Activated T-cell treated with anti-CD3 and anti-CD28 coated beads for 4 hours (primary cell): ENCODE results near the gene KAT6B.

ENCODE experiments used
- DNase-seq: peaks from one replicate; pipeline ENCODE4 v3.0.0-alpha.2; 2020

Gene KAT6B

DNA sequence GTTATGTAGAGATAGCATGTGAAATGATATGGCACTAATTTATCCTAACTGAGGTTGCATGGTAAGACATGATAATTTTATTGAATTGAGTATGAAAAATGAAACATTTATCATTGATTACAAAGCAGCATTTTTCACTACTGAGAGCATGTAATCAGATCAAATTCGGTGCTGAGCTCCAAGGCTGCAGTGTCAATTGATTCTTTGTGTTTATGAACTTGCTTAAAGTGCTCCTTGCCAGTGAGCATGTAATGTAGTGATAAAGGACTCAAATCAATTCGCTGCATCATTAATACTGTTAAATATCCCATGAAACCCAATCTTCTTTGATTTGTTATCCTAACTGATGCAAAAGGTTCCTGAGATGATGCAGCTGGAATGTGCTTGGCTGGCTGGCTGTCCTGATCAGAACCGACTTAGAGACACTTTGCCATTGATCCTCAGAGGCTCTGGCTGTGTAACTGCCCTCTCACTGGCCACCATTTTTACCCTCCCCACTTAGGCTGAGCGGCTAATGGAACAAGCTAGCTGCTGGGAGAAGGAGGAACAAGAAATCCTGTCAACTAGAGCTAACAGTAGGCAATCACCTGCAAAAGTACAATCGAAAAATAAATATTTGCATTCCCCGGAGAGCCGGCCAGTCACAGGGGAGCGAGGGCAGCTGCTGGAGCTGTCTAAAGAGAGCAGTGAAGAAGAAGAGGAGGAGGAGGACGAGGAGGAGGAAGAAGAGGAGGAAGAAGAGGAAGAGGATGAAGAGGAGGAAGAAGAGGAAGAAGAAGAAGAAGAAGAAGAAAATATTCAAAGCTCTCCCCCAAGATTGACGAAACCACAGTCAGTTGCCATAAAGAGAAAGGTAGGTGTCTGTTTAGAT lies 195.2 kb downstream of the KAT6B start:
- no peak for DNase-seq

DNA sequence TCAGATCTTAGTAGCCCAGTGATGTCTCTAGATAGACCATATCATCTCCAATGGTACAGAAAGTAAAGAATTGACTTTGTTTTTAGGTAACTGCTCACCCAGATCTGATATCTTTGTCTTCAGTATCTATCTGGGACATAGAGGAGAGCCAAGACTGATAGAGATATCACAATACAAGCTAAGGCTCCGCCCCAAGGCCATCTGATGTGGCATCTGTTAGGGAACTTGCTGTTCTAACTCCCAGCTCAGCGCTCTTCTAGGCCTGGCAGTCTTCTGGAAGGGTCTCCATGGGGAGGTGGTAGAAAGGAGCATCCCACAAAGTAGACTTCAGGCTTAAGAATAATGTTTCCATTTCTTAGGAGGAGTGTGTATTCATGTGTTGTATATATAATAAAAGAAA lies 196.7 kb downstream of the KAT6B start:
- DNase-seq = no peak

DNA sequence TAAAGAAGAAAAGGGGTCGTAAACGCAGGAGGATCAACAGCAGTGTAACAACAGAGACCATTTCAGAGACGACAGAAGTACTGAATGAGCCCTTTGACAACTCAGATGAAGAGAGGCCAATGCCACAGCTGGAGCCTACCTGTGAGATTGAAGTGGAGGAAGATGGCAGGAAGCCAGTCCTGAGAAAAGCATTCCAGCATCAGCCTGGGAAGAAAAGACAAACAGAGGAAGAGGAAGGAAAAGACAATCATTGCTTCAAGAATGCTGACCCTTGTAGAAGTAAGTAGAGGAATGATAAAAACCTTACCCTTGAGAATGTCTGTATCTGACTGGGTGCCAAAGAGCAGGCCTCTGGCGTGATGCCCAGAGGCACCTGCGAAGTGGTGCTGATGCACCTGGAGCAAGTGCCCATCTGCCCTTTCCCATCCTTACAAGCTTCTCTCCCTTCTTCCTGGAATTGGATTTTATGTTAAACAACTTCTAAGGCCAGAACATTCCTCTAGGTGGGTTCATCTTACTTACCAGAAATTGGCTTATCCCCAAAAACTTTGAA lies 198.6 kb downstream of the KAT6B start:
- no peak for DNase-seq

DNA sequence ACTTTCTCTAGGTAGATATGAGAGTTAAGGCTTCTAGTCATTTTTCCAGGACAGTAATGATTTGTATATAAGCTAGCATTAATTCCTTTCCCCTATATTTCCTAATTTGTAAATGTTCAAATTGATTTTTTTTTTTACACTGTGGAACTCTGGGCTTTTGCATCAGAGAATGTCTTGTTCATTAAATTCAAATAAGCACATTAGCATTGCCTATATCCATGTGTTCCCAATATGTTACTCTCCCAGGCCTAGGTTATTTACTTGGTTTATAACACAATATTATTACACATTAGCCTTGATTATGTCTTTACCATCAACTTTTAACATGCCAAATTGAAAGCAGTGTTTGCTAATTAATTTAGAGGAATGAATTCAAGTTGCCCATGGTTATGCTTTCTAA lies 201.6 kb downstream of the KAT6B start:
- no peak for DNase-seq

DNA sequence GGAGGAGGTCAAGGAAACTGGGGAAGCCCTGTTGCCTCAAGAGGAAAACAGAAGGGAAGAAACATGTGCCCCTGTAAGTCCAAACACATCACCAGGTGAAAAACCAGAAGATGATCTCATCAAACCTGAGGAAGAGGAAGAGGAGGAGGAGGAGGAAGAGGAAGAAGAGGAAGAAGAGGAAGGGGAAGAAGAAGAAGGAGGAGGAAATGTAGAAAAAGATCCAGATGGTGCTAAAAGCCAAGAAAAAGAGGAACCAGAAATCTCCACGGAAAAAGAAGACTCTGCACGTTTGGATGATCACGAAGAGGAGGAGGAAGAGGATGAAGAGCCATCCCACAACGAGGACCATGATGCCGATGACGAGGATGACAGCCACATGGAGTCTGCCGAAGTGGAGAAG lies 202.3 kb downstream of the KAT6B start:
- no peak for DNase-seq

DNA sequence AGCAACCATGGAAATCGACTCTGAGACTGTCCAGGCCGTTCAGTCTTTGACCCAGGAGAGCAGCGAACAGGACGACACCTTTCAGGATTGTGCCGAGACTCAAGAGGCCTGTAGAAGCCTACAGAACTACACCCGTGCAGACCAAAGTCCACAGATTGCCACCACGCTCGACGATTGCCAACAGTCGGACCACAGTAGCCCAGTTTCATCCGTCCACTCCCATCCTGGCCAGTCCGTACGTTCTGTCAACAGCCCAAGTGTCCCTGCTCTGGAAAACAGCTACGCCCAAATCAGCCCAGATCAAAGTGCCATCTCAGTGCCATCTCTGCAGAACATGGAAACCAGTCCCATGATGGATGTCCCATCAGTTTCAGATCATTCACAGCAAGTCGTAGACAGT lies 203.0 kb downstream of the KAT6B start:
- no peak for DNase-seq

DNA sequence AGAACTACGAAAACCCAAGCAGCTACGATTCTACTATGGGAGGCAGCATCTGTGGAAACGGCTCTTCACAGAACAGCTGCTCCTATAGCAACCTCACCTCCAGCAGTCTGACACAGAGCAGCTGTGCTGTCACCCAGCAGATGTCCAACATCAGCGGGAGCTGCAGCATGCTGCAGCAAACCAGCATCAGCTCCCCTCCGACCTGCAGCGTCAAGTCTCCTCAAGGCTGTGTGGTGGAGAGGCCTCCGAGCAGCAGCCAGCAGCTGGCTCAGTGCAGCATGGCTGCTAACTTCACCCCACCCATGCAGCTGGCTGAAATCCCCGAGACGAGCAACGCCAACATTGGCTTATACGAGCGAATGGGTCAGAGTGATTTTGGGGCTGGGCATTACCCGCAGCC lies 203.5 kb downstream of the KAT6B start:
- no peak for DNase-seq

DNA sequence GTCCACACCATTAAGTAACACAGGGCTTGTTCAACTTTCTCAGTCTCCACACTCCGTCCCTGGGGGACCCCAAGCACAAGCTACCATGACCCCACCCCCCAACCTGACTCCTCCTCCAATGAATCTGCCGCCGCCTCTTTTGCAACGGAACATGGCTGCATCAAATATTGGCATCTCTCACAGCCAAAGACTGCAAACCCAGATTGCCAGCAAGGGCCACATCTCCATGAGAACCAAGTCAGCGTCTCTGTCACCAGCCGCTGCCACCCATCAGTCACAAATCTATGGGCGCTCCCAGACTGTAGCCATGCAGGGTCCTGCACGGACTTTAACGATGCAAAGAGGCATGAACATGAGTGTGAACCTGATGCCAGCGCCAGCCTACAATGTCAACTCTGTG lies 204.0 kb downstream of the KAT6B start:
- DNase-seq = no peak

DNA sequence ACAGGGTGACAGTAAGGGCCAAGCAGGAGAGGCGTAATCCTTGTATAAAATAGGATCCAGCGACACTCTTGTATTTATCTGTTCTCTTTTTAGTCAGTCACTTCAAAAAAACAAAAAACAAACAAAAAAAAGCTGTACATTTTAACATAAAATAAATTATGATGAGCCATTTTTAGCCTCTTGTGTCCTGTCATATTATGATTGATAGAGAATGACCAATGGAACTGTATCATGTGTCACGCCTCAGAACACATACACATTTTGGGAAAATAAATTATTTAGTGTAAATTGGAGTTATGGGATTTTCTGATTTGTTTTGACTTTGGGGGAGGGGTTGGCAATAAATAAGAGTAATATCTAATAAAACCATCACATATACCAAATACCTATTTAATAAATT lies 205.7 kb downstream of the KAT6B start:
- DNase-seq = no peak

DNA sequence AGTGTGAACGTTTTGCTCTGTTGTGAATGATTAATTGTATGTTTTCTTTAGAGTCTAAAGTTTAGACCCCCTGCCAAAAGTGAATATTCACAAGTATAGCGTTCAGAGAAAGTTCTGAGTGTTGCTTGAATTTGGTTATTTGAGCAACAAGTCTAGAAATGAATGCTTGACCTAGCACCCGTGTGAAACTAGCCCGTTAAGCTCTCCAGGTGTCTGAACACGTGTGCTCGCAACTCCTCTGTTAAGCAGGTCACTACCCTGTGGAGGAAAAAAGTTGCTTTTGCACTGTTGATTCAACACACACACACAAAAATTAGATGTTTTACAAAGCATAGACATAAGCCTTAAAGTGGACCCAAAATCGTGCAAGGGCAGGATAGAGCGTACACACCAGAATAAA lies 206.4 kb downstream of the KAT6B start:
- no peak for DNase-seq

DNA sequence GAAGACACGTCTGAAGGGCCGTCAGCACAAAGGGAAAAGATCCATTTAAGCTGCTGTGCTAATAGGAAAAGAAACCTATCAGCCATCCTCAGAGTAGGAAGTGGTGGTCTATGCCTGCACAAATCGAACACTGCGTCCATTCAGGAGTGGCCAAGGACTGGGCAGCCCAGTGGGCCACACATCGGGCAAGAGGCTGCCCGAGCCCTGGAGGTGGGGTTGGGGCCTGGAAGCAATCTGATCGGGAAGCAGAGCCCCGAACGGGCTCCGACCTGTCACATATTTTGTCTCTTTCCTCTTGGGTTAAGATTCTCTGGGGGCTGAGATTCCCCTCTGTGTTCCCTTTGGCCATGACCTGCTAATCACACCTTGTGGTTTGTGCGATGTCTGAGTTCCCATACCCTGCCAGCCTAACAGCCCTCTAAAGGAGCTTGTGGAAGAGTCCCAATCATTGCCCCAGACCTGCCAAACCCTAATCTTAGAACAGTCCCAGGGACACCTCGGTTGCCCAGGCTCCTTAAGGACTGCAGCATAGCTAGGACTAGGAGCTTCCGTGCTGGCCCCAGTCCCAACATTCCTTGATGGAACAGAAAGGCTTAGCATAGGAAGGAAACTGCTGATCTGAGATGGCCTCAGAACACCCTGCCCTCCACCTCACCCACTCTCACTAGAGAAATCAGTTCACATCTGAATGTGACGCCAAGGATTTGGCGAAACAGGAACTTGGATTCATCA lies 207.2 kb downstream of the KAT6B start:
- no peak for DNase-seq

DNA sequence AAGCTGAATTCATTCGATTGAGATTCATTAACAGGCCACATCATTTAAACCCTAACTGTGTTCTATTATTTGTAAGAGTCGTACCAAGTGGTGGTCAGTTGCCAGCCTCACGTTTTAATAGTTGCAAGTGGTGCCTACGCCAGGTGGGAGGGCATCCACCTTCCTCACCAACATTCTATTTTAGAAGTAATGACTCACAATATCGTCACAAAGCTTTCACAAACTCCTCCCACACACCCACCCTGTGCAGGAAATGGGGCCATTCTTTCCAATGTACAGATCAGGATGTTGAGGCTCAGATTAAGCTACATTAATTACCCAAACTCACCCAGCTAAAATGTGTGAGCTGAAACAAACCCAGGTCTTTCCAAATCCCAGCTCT lies 207.7 kb downstream of the KAT6B start:
- peak; percentile 37 for DNase-seq

DNA sequence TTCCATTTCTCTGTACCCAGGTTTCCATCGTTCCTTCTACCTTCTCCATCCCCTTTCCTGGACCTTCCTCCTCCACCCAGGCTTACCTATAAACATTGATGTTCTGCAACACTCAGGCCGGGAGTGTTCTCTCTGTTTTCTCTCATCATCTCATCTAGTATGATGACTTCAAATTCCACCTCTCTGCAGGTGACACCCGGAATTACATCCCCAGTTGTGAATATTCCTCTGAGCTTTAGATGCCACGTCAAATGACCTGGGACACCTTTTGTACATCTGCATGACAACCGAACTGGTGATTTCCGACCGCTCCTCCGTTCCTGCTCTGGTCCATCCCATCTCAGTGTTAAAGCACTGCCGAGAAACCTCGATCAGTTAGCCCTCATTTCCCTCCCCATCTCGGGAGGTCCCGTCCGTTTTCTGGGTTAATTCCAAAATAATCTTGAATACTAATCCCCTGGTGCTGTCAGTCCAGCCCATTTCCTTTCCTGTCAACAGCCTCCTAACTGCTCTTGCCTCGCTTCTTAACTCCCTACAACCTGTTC lies 208.4 kb downstream of the KAT6B start:
- no peak for DNase-seq

DNA sequence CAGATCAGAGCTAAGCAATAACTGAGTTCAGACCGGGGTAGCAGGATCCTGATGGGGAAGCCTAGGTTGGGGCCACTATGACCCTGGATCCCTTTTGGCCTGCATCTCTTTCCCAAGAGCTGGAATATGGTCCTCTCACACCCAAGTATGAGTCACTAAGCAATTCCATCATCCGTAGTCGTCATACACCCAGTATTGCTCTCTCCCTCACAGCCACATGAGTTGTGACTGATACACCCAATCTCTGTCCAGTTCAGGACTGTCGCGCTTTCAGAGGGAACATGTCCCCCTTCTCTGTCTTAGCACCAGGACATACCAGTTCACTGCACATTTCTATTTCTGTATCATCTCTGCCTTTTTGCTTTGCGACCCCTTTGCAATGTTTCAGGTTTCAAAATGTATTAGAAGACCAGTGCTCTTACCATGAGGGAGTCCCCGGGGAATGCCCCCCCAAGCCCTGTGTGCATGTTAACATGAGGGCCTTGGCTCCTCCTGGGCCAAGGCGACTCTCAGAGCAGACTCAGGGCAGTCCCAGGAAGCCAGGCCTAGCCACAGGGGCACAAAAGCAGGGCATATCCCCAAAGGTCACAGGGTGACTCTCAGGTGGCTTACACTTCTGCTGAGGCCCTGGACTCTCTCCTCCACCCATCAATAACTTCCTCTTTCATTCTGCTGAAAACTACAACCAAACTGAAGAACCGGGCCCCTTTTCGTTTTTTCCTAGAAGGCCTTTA lies 209.7 kb downstream of the KAT6B start:
- no peak for DNase-seq

DNA sequence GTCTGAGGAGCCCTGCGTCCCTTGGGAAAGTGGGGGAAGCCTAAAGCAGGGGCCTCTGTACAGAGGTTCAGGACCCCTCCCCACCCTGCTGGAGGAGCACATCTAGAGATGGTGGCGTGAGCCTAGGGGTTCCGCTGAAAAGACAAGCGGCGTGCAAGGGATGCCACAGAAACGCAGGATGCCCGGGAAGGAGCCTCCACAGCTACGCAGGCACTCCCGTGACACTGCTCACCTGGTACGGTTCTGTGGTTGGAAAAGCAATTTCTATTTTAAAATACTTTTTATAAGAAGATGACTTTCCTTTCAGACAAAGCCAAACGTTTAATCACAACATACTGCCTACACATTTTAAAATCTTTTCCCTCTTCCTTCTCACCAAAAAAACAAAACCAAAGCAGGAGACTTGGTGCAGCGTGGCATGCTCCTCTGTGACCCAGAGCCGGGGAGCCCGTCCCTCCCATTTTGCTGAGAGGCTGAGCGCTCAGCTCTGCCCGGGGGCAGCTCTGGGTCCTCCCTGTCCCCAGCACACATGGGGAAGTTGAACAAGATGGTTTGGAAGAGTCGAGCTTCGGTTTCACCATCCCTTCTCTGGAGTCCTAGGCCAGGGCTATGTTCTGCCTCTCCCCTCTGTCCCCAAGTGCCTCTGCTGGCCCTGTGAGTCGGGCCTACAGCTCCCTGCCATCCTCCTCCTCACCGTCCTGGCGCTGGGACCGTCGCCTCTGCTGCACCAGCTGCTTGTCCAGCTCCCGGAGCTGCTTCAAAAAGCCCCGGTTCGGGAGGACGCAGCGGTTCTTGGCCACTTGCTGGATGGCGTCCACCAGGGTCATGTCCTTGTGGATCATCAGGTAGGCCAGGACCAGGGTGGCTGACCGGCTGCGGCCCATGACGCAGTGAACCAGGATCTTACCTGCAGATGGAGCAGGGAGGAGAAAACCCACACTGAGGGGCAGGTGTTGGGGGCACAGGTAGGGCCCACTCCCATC lies 211.1 kb downstream of the KAT6B start:
- no peak for DNase-seq

DNA sequence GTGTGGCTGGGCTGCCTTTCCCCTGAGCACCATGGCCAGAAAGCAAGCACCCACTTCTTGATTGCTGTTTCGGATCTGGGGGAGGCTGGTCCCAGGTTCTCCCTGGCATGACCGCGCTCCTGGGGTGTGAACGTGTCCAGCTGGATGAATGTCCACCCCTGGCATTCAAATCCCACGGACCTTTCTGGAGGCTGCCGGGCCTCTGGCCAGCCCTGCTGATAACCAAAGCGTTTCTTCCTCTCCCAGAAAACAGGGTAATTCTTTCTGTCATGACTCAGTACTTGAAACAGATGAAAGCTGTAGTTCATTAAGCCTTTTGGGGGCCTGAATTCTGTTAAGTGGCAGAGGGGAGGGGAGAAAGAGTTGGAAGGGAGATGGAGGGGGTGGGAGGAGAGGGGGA lies 211.9 kb downstream of the KAT6B start:
- no peak for DNase-seq

DNA sequence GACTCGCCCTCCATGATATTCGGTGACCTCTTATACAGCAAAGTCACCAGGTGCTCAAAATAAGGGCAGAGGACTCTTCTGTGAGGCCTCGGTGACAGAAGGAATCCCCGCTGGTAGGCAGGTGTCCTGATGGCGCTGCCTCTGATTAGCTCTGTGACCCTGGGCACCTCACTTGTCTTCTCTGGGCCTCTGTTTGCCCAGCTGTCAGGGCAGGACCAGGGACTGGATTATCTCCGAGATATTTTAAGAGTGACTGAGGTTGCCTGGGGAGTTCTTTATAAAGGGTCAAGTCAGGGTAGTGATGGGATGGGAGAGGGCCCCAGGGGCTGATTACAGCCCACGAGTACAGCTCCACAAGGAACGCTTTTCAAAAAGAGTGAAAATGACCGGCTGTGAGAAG lies 214.2 kb downstream of the KAT6B start:
- no peak for DNase-seq

DNA sequence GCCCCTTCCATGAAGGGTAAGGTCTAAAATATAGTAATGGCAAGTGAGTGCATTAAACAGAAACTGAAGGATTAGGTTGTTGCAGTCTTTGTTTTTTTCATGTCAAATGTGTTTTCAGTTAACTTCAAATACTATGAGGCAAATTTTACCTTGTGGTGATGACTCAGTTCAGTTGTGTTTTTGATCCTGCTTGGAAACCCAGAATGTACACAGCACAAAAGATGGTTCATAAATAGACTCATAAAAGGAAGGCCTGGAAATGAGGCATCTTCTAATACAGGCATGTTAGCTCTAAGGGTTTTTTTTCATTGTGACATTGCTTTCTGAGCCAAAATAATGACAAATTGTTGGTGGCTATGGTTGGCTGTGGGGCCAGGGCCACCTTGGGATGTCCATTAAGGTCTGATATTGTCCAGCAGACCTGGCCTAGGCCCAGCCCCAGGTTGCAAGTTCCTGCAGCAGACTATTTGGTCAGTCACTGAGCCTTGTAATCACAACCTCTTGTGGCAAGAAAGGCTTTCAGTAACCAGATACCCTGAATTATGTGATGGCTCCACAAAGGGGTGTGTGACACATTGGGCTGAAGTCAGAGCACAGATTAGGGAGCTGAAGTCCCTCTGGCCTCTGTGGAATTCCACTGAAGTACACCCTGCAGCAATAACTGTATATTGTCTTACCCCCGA lies 216.0 kb downstream of the KAT6B start:
- DNase-seq = no peak

DNA sequence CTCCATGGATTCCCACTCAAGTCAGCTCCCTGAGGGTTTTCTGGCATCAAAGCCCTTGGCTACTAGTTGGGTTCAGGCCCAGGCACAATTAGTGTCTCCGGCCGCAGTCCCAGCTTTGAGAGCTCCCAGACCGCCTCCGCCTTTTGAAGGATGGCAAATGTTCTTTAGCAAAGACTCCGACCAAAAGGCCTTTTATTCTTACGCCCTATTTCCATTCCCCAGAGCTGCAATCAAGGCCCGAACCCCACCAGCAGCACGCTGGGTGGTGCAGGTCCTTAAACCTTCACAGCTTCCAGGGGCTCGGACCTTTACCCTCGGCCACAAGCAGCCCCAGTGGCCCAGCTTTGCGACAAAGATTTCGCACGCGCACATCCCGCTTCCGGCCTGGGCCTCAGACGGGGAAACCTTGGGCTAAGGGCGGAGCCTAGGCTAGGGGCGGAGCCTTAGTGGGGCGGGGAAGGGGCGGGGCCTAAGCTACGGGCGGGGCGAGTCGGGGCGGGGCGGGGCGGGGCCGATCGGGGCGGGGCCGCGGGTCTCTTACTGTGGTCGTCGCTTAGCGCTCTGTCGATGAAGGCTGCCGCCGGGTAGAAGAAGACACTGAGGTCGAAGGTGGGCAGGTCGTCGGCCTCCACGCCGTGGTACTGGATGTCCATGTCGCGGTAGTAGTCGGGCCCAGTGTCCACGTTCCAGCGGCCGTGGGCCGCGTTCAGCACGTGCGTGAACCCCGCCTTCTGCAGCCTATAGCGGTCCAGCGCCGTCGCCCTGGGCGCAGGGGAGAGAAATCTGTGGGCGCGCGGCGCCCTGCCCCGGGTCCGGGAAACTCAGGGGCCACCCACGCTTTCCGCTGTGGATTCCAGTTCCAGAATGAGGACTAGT lies 217.1 kb downstream of the KAT6B start:
- peak; percentile 13 for DNase-seq

DNA sequence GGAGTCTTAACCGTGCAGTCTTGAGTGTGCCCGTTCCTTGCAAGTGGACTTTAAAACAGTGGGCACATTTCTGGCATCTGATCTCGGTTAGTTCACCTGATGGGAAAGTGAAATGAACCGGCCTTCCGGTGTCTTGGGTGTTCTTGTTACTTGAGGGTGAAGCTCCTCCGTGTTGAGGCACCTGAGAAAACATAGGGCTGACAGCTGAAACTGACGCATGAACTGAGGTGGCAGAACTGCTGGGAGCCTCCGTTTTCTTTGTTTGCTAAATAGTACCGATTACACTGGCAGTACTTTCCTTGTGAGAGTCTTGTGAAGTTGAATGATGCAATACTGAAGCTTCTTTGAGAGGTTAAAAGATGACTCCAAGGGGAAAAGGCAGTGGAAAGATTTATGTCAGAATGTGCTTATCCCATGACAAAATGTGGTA lies 222.3 kb downstream of the KAT6B start:
- DNase-seq = no peak
